Ectodermal cell (in vitro differentiated cells): ENCODE measurements around the gene SLC4A1AP. TPM values are rescaled to one million over a fixed set of nuclear protein-coding genes. Genes with fewer than 3 reads are reported as not detected.
"Not testable (repeated sequence)": the region's sequence is repeated elsewhere in the genome, so short reads cannot be mapped to it uniquely, and the experiment has no call there.

Experiments used
- H3K27ac ChIP-seq: 2 replicates; pipeline ENCODE4 v1.7.0; 2013; ENCODE audit warnings: mild to moderate bottlenecking, low read depth, low read length; ENCODE audit not compliant: insufficient read depth, poor library complexity, severe bottlenecking
- H3K27me3 ChIP-seq: 2 replicates; pipeline ENCODE4 v1.7.0; 2013; ENCODE audit warnings: mild to moderate bottlenecking, low read length; ENCODE audit not compliant: insufficient read depth, control insufficient read depth, poor library complexity, severe bottlenecking
- H3K36me3 ChIP-seq: one replicate; pipeline ENCODE4 v1.7.0; 2013; ENCODE audit warnings: low read length; ENCODE audit not compliant: control insufficient read depth, insufficient read depth
- H3K4me1 ChIP-seq: one replicate; pipeline ENCODE4 v1.7.0; 2013; ENCODE audit warnings: low read length; ENCODE audit not compliant: control insufficient read depth, insufficient read depth
- H3K4me3 ChIP-seq: 2 replicates; pipeline ENCODE4 v1.7.0; 2013; ENCODE audit warnings: low read depth, low read length, control low read depth; ENCODE audit not compliant: insufficient read depth
- H3K9me3 ChIP-seq: 2 replicates; pipeline ENCODE4 v1.7.0; 2013; ENCODE audit warnings: mild to moderate bottlenecking, low read length, moderate library complexity; ENCODE audit not compliant: control insufficient read depth
- WGBS, 2 experiments: methylation state at CpG; one replicate each; pipeline ENCODE4 v1.1.7; 2013; ENCODE audit warnings: missing lambda C conversion rate in 2 of 2; 5-methylcytosine and 5-hydroxymethylcytosine counted together
- polyA plus RNA-seq, 4 experiments: library from polyadenylated mRNA; stranded (reverse); fragments of 50-300 nt; gene quantifications; one replicate each; pipeline ENCODE4 v1.2.3, GENCODE V29; 2013

SLC4A1AP gene
- 26.5 TPM for polyA plus RNA-seq (2013, experiment 1 of 4)
- 25.4 TPM for polyA plus RNA-seq (2013, experiment 2 of 4)
- 21.9 TPM for polyA plus RNA-seq (2013, experiment 3 of 4)
- 26.2 TPM for polyA plus RNA-seq (2013, experiment 4 of 4)

GRCh38 chr2:27663285-27664153, at the start of gene SLC4A1AP, which contains the start of gene SUPT7L:
SLC4A1AP (plus strand) TSS chr2:27663889; CDS start chr2:27663915, 26 bp downstream.
SUPT7L (minus strand) TSS chr2:27663614; CDS start chr2:27662192, 1,422 bp downstream.
- H3K4me3 ChIP-seq: peak within 1 kb of the TSS; percentile 96
- H3K27me3 ChIP-seq: no peaks in the 10 kb centered on the region
- peaks cover 11% of the 10 kb centered on the region for H3K36me3 ChIP-seq
- H3K4me1 ChIP-seq: no peaks in the 10 kb centered on the region
- no peaks in the 10 kb centered on the region for H3K9me3 ChIP-seq
- H3K27ac ChIP-seq: peak within 1 kb of the TSS; percentile 77
- 0% methylated on average over 56 of the region's 56 CpGs for WGBS, 2 experiments

- no peaks in the 10 kb centered on the region for H3K27me3 ChIP-seq
- H3K9me3 ChIP-seq: no peaks in the 10 kb centered on the region
- H3K4me1 ChIP-seq: no peaks in the 10 kb centered on the region
- H3K36me3 ChIP-seq: peaks cover 26% of the 10 kb centered on the region
- 86 to 100% methylated on average over 1 to 2 of the region's 2 CpGs for WGBS, 2 experiments
- H3K27ac ChIP-seq: no peak overlapping the region
- no peak overlapping the region for H3K4me3 ChIP-seq
Observed at GRCh38 chr2:27613985-27614384, 49.7 kb upstream of the SLC4A1AP start.

- H3K4me1 ChIP-seq: no peaks in the 10 kb centered on the region
- H3K27ac ChIP-seq: no peak overlapping the region
- H3K27me3 ChIP-seq: no peaks in the 10 kb centered on the region
- H3K36me3 ChIP-seq: peaks cover 26% of the 10 kb centered on the region
- WGBS, 2 experiments: 95 to 98% methylated on average over 3 of the region's 3 CpGs
- H3K9me3 ChIP-seq: no peaks in the 10 kb centered on the region
- no peak overlapping the region for H3K4me3 ChIP-seq
Observed at GRCh38 chr2:27615316-27615715, 48.4 kb upstream of the SLC4A1AP start.

- H3K36me3 ChIP-seq: peaks cover 25% of the 10 kb centered on the region
- no peaks in the 10 kb centered on the region for H3K27me3 ChIP-seq
- H3K9me3 ChIP-seq: no peaks in the 10 kb centered on the region
- 77 to 83% methylated on average over 1 of the region's 1 CpG for WGBS, 2 experiments
- H3K4me1 ChIP-seq: no peaks in the 10 kb centered on the region
- H3K27ac ChIP-seq: no peak overlapping the region
- no peak overlapping the region for H3K4me3 ChIP-seq
Observed at GRCh38 chr2:27621524-27621923, 42.2 kb upstream of the SLC4A1AP start.

GRCh38 chr2:27622921-27623384, 40.7 kb upstream of the SLC4A1AP start:
- Histone ChIP-seq H3K9me3 (no peaks in the 10 kb centered on the region), H3K36me3 (peaks cover 14% of the 10 kb centered on the region), H3K27ac (no peak overlapping the region), H3K4me1 (no peaks in the 10 kb centered on the region), H3K4me3 (no peak overlapping the region), H3K27me3 (no peaks in the 10 kb centered on the region)
- WGBS, 2 experiments: 71 to 83% methylated on average over 2 to 3 of the region's 3 CpGs

- Histone ChIP-seq H3K27me3 (no peaks in the 10 kb centered on the region), H3K4me1 (no peaks in the 10 kb centered on the region), H3K9me3 (no peaks in the 10 kb centered on the region), H3K4me3 (no peak overlapping the region), H3K36me3 (peaks cover 12% of the 10 kb centered on the region), H3K27ac (no peak overlapping the region)
Observed at GRCh38 chr2:27624943-27625342, 38.7 kb upstream of the SLC4A1AP start.

GRCh38 chr2:27626323-27626722, 37.4 kb upstream of the SLC4A1AP start:
- WGBS, 2 experiments: 100% methylated on average over 1 of the region's 1 CpG; no CpG with 5 or more reads in 1 of the 2 experiments
- H3K4me1 ChIP-seq, H3K27me3 ChIP-seq, H3K27ac ChIP-seq, H3K9me3 ChIP-seq, H3K4me3 ChIP-seq: not testable (repeated sequence)
- peaks cover 13% of the 10 kb centered on the region for H3K36me3 ChIP-seq

GRCh38 chr2:27626921-27627320, 36.8 kb upstream of the SLC4A1AP start:
- H3K4me3 ChIP-seq, H3K27ac ChIP-seq, H3K9me3 ChIP-seq, H3K4me1 ChIP-seq, H3K27me3 ChIP-seq: not testable (repeated sequence)
- whole genome bisulfite sequencing, 2 experiments: 79 to 87% methylated on average over 3 of the region's 3 CpGs
- H3K36me3 ChIP-seq: peaks cover 18% of the 10 kb centered on the region

- 8% methylated on average over 19 to 21 of the region's 21 CpGs for WGBS, 2 experiments
- no peaks in the 10 kb centered on the region for H3K9me3 ChIP-seq
- H3K36me3 ChIP-seq: peaks cover 8% of the 10 kb centered on the region
- H3K4me1 ChIP-seq: no peaks in the 10 kb centered on the region
- H3K27me3 ChIP-seq: no peaks in the 10 kb centered on the region
- no peak overlapping the region for H3K27ac ChIP-seq
- H3K4me3 ChIP-seq: peak overlapping the region; percentile 93
Observed at GRCh38 chr2:27627963-27628766, 35.5 kb upstream of the SLC4A1AP start.
